GM12891 (cell line): Measurements from ENCODE around the gene GNA14.

Experiments used
- POLR2A ChIP-seq: IDR thresholded peaks from 2 replicates; pipeline ENCODE4 v1.6.1; 2011; ENCODE audit warnings: low read depth, low read length, control low read depth
- TAF1 ChIP-seq: IDR thresholded peaks from 2 replicates; pipeline ENCODE4 v1.6.1; 2011; ENCODE audit warnings: low read depth, low read length, control low read depth

- TF ChIP-seq POLR2A (no peak), TAF1 (no peak)
Measured at GRCh38 chr9:77673941-77674791, 26.0 kb upstream of the GNA14 start.
